GM12878 (cell line): ENCODE measurements around the gene TMC5. TPM values are rescaled to one million over a fixed set of nuclear protein-coding genes. Genes with fewer than 3 reads are reported as not detected.

ENCODE experiments used
- ATF3 ChIP-seq: IDR thresholded peaks from 2 replicates; pipeline ENCODE4 v1.6.1; 2011; ENCODE audit warnings: low read depth, mild to moderate bottlenecking, low read length, moderate library complexity, borderline replicate concordance; ENCODE audit errors: extremely low read depth
- CEBPZ ChIP-seq: fragments of 150-350 bp; IDR thresholded peaks from 2 replicates; pipeline ENCODE4 v1.6.1; 2016; ENCODE audit warnings: low read depth, low read length
- JUNB ChIP-seq: IDR thresholded peaks from 2 replicates; pipeline ENCODE4 v1.6.1; 2016; ENCODE audit warnings: antibody characterized with exemption, mild to moderate bottlenecking
- MLLT1 ChIP-seq: fragments of 450-650 bp; IDR thresholded peaks from 2 replicates; pipeline ENCODE4 v1.6.1; 2016; ENCODE audit warnings: mild to moderate bottlenecking
- MTA3 ChIP-seq: IDR thresholded peaks from 2 replicates; pipeline ENCODE4 v1.6.1; 2012; ENCODE audit warnings: low read length, inconsistent platforms, borderline replicate concordance
- NFXL1 ChIP-seq: fragments of 450-650 bp; IDR thresholded peaks from 2 replicates; pipeline ENCODE4 v1.6.1; 2017; ENCODE audit warnings: antibody characterized with exemption, mild to moderate bottlenecking, borderline replicate concordance
- NR2C1 ChIP-seq: fragments of 450-650 bp; IDR thresholded peaks from 2 replicates; pipeline ENCODE4 v1.6.1; 2017; ENCODE audit warnings: antibody characterized with exemption, mild to moderate bottlenecking, moderate library complexity
- SP1 ChIP-seq: IDR thresholded peaks from one replicate; pipeline ENCODE4 v1.6.1; 2011; ENCODE audit warnings: low read depth, low read length
- WRNIP1 ChIP-seq: IDR thresholded peaks from 2 replicates; pipeline ENCODE4 v1.6.1; 2011; ENCODE audit warnings: low read depth, low read length, improper control_type of control experiment, borderline replicate concordance
- ZBTB11 ChIP-seq: fragments of 450-650 bp; formaldehyde crosslinking; IDR thresholded peaks from 2 replicates; pipeline ENCODE4 v1.5.0; 2022; ENCODE audit warnings: mild to moderate bottlenecking, missing genetic modification characterization
- polyA plus RNA-seq, 11 experiments: library from polyadenylated mRNA; depleted of rRNA in 4 of 11; unstranded in 6 of 11; stranded (reverse) in 5 of 11; fragments of >200 nt; fragmentation: Nextera tagmentation in 4 of 11; fragmentation: Illumina TruSeq in 1 of 11; extraction: Ambion mirVana in 4 of 11; extraction: Trizol in 1 of 11; gene quantifications; 1 replicate in 1 of 11; 2 replicates in 10 of 11; pipeline versions ENCODE4 v1.2.1 to v1.2.3, GENCODE V29; 2011 to 2016; ENCODE audit warnings: inconsistent platforms in 2 of 11, missing spikeins in 2 of 11, low read depth in 1 of 11
- total RNA-seq, 4 experiments: library from RNA; depleted of rRNA in 3 of 4; stranded (reverse); fragments of >200 nt in 3 of 4; fragmentation: Illumina TruSeq in 1 of 4; extraction: Trizol in 1 of 4; gene quantifications; 2 replicates each; pipeline versions ENCODE4 v1.2.1 to v1.2.3, GENCODE V29; 2013 to 2021

The TMC5 gene
- total and polyA plus RNA-seq, 10 of the 15 experiments (the other 5 are each of a cell fraction or from before 2014, with no cell fraction given): 0.01 to 0.10 (median 0.07) TPM; not detected in 5

- TF ChIP-seq ATF3 (no peak), WRNIP1 (no peak), SP1 (no peak), ZBTB11 (CRISPR knock-in tag) (no peak), NFXL1 (no peak), MLLT1 (no peak), NR2C1 (no peak), MTA3 (no peak), CEBPZ (no peak), JUNB (no peak)
These were observed 130.5 kb downstream of the TMC5 start (continued) for GRCh38 chr16:19548144-19548543.

Other genes with a start within 250 kb of the TMC5 start
- gene SYT17, start 249.6 kb upstream of the TMC5 start, total RNA-seq (2014; rRNA removed): 5.7 and 6.2 TPM in 2 replicates
- 4.1 and 5.8 TPM in 2 replicates for gene SYT17, start 249.6 kb upstream of the TMC5 start, total RNA-seq (2014; rRNA removed; fragmentation: Illumina TruSeq; extraction: Trizol)
- gene SYT17, start 249.6 kb upstream of the TMC5 start, total RNA-seq (2021): 3.8 and 4.0 TPM in 2 replicates
- gene SYT17, start 249.6 kb upstream of the TMC5 start, polyA plus RNA-seq (2011; rRNA removed): 3.2 and 4.3 TPM in 2 replicates
- 3.3 and 5.3 TPM in 2 replicates for gene SYT17, start 249.6 kb upstream of the TMC5 start, polyA plus RNA-seq (2014; fragmentation: Illumina TruSeq; extraction: Trizol)
- 10 to 100 TPM; 10.2 to 12.3 TPM for gene SYT17, start 249.6 kb upstream of the TMC5 start, polyA plus RNA-seq (2014; fragmentation: Nextera tagmentation; extraction: Ambion mirVana)
- 5.6 and 8.2 TPM in 2 replicates for gene SYT17, start 249.6 kb upstream of the TMC5 start, polyA plus RNA-seq (2014; rRNA removed)
- gene SYT17, start 249.6 kb upstream of the TMC5 start, polyA plus RNA-seq (2016; fragmentation: Nextera tagmentation; extraction: Ambion mirVana): 1 to 10 TPM; 3.7 to 4.7 TPM
- gene CLEC19A, start 132.2 kb upstream of the TMC5 start, total RNA-seq (2014; rRNA removed): not detected in 2 replicates
- not detected in 2 replicates for gene CLEC19A, start 132.2 kb upstream of the TMC5 start, total RNA-seq (2014; rRNA removed; fragmentation: Illumina TruSeq; extraction: Trizol)
- not detected in 2 replicates for gene CLEC19A, start 132.2 kb upstream of the TMC5 start, total RNA-seq (2021)
- gene CLEC19A, start 132.2 kb upstream of the TMC5 start, polyA plus RNA-seq (2011; rRNA removed): not detected in 2 replicates
- gene CLEC19A, start 132.2 kb upstream of the TMC5 start, polyA plus RNA-seq (2014; fragmentation: Illumina TruSeq; extraction: Trizol): 0.03 TPM in 1 of 2 replicates, not detected in the other
- not detected for gene CLEC19A, start 132.2 kb upstream of the TMC5 start, polyA plus RNA-seq (2014; fragmentation: Nextera tagmentation; extraction: Ambion mirVana)
- gene CLEC19A, start 132.2 kb upstream of the TMC5 start, polyA plus RNA-seq (2014; rRNA removed): 0.03 TPM in 1 of 2 replicates, not detected in the other
- gene CLEC19A, start 132.2 kb upstream of the TMC5 start, polyA plus RNA-seq (2016; fragmentation: Nextera tagmentation; extraction: Ambion mirVana): not detected
- 19.9 and 23.3 TPM in 2 replicates for gene GDE1, start 104.2 kb downstream of the TMC5 start, total RNA-seq (2014; rRNA removed)
- gene GDE1, start 104.2 kb downstream of the TMC5 start, total RNA-seq (2014; rRNA removed; fragmentation: Illumina TruSeq; extraction: Trizol): 20.6 and 20.8 TPM in 2 replicates
- 23.0 and 26.7 TPM in 2 replicates for gene GDE1, start 104.2 kb downstream of the TMC5 start, total RNA-seq (2021)
- 19.9 and 23.3 TPM in 2 replicates for gene GDE1, start 104.2 kb downstream of the TMC5 start, polyA plus RNA-seq (2011; rRNA removed)
- 25.0 and 31.2 TPM in 2 replicates for gene GDE1, start 104.2 kb downstream of the TMC5 start, polyA plus RNA-seq (2014; fragmentation: Illumina TruSeq; extraction: Trizol)
- 10 to 100 TPM; 14.8 to 17.3 TPM for gene GDE1, start 104.2 kb downstream of the TMC5 start, polyA plus RNA-seq (2014; fragmentation: Nextera tagmentation; extraction: Ambion mirVana)
- gene GDE1, start 104.2 kb downstream of the TMC5 start, polyA plus RNA-seq (2014; rRNA removed): 21.3 and 22.0 TPM in 2 replicates
- 10 to 100 TPM; 29.6 to 31.8 TPM for gene GDE1, start 104.2 kb downstream of the TMC5 start, polyA plus RNA-seq (2016; fragmentation: Nextera tagmentation; extraction: Ambion mirVana)
- 24.3 and 26.8 TPM in 2 replicates for gene CCP110, start 106.1 kb downstream of the TMC5 start, total RNA-seq (2014; rRNA removed)
- gene CCP110, start 106.1 kb downstream of the TMC5 start, total RNA-seq (2014; rRNA removed; fragmentation: Illumina TruSeq; extraction: Trizol): 28.2 and 29.3 TPM in 2 replicates
- 18.7 and 25.1 TPM in 2 replicates for gene CCP110, start 106.1 kb downstream of the TMC5 start, total RNA-seq (2021)
- 34.7 and 50.9 TPM in 2 replicates for gene CCP110, start 106.1 kb downstream of the TMC5 start, polyA plus RNA-seq (2011; rRNA removed)
- 32.8 and 37.3 TPM in 2 replicates for gene CCP110, start 106.1 kb downstream of the TMC5 start, polyA plus RNA-seq (2014; fragmentation: Illumina TruSeq; extraction: Trizol)
- gene CCP110, start 106.1 kb downstream of the TMC5 start, polyA plus RNA-seq (2014; fragmentation: Nextera tagmentation; extraction: Ambion mirVana): 1 to 10 TPM; 6.4 to 7.9 TPM
- gene CCP110, start 106.1 kb downstream of the TMC5 start, polyA plus RNA-seq (2014; rRNA removed): 18.6 and 19.6 TPM in 2 replicates
- 10 to 100 TPM; 35.0 to 38.1 TPM for gene CCP110, start 106.1 kb downstream of the TMC5 start, polyA plus RNA-seq (2016; fragmentation: Nextera tagmentation; extraction: Ambion mirVana)
- 22.1 and 22.5 TPM in 2 replicates for gene VPS35L, start 137.8 kb downstream of the TMC5 start, total RNA-seq (2014; rRNA removed)
- gene VPS35L, start 137.8 kb downstream of the TMC5 start, total RNA-seq (2014; rRNA removed; fragmentation: Illumina TruSeq; extraction: Trizol): 27.3 and 27.8 TPM in 2 replicates
- gene VPS35L, start 137.8 kb downstream of the TMC5 start, total RNA-seq (2021): 35.7 and 42.3 TPM in 2 replicates
- 14.9 TPM in 2 replicates for gene VPS35L, start 137.8 kb downstream of the TMC5 start, polyA plus RNA-seq (2011; rRNA removed)
- gene VPS35L, start 137.8 kb downstream of the TMC5 start, polyA plus RNA-seq (2014; fragmentation: Illumina TruSeq; extraction: Trizol): 34.3 and 34.4 TPM in 2 replicates
- 10 to 100 TPM; 15.2 to 20.2 TPM for gene VPS35L, start 137.8 kb downstream of the TMC5 start, polyA plus RNA-seq (2014; fragmentation: Nextera tagmentation; extraction: Ambion mirVana)
- 23.6 and 24.8 TPM in 2 replicates for gene VPS35L, start 137.8 kb downstream of the TMC5 start, polyA plus RNA-seq (2014; rRNA removed)
- 10 to 100 TPM; 43.6 to 44.1 TPM for gene VPS35L, start 137.8 kb downstream of the TMC5 start, polyA plus RNA-seq (2016; fragmentation: Nextera tagmentation; extraction: Ambion mirVana)